Measurements from ENCODE around the gene TMEM242.
"Not testable (repeated sequence)": the region's sequence is repeated elsewhere in the genome, so short reads cannot be mapped to it uniquely, and the experiment has no call there.

TMEM242 gene

DNA sequence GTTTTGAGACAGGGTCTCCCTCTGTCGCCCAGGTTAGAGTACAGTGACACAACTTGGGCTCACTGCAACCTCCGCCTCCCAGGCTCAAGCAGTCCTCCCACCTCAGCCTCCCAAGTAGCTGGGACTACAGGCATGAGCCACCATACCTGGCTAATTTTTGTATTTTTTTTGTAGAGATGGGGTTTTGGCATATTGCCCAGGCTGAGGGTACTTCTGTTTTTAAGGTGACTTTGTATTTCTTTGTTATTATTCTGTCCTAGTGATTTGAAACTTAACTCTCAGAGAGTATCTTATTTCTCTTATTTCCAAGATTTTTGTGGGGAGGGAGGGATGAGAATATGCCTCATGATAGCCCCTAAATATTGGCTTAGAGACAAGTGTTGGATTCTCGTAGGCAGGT lies 14.0 kb upstream of the TMEM242 start:
- H3K27me3 ChIP-seq (ENCODE audit: control insufficient read depth in 1 of 2, insufficient read depth in 1 of 2, low read length in 2 of 2), result peaks cover 23 to 25% of the 10 kb centered on the region in 2 experiments
- not testable (repeated sequence) for H3K14ac ChIP-seq (ENCODE audit: low read length in 2 of 2); H3K23ac ChIP-seq (ENCODE audit: low read length in 2 of 2); H3K36me3 ChIP-seq (ENCODE audit: control insufficient read depth in 1 of 2, insufficient read depth in 2 of 2, low read depth in 1 of 2, low read length in 2 of 2); H4K91ac ChIP-seq (ENCODE audit: low read length); H3K27ac ChIP-seq (ENCODE audit: low read length, poor library complexity, severe bottlenecking); H3K9me3 ChIP-seq (ENCODE audit: control insufficient read depth, low read length); H3K4me1 ChIP-seq (ENCODE audit: control insufficient read depth, insufficient read depth, low read depth, low read length); H3K18ac ChIP-seq (ENCODE audit: low read depth in 1 of 2, low read length in 2 of 2); H4K8ac ChIP-seq (ENCODE audit: low read length); H2BK15ac ChIP-seq (ENCODE audit: low read depth, poor library complexity, severe bottlenecking); H2BK5ac ChIP-seq (ENCODE audit: low read depth, low read length, poor library complexity, severe bottlenecking); H3K4me3 ChIP-seq (ENCODE audit: insufficient read depth in 1 of 2, low read depth in 1 of 2, low read length in 2 of 2); H3K4ac ChIP-seq (ENCODE audit: low read depth in 1 of 2, low read length in 2 of 2); H3K79me1 ChIP-seq (replicated peaks; ENCODE audit: low read length, poor library complexity, severe bottlenecking); H2AFZ ChIP-seq (ENCODE audit: low read depth, low read length); H2BK120ac ChIP-seq (ENCODE audit: low read depth, low read length); H3K9ac ChIP-seq (ENCODE audit: low read length); H2BK12ac ChIP-seq (ENCODE audit: low read length in 2 of 2); DNase-seq; H2AK5ac ChIP-seq (ENCODE audit: low read length, severe bottlenecking); H3K4me2 ChIP-seq (ENCODE audit: low read length, poor library complexity, severe bottlenecking)
- 80% methylated on average over 3 of the region's 3 CpGs for WGBS

GRCh38 chr6:157335829-157336228 lies 12.5 kb upstream of the TMEM242 start:
- 77% methylated on average over 6 of the region's 6 CpGs for WGBS
- no peak for DNase-seq

DNA sequence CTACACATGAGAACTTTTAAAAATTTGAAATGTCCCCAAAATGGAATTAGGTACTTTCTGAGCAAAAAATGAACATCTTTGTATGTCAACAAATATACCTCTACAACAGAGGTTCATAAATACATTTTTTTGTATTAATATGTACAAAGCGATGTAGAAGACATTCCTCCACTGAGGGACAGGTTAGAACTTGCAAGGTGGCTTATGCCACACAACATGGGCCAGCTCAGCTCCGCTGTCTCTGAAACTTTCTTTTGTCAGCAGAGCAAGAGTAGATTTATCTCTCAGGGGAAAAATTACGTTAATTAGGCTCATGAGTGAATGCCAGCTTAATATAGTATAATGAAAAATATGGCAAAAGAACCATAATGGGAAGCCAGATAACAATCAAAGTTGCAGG lies 10.6 kb upstream of the TMEM242 start:
- Histone ChIP-seq H3K18ac (ENCODE audit: low read depth in 1 of 2, low read length in 2 of 2) (no peak overlapping the region), H3K4me1 (ENCODE audit: control insufficient read depth, insufficient read depth, low read depth, low read length) (no peaks in the 10 kb centered on the region), H3K9ac (ENCODE audit: low read length) (no peak overlapping the region), H2BK120ac (ENCODE audit: low read depth, low read length) (no peak overlapping the region), H2BK15ac (ENCODE audit: low read depth, poor library complexity, severe bottlenecking) (no peak overlapping the region), H3K9me3 (ENCODE audit: control insufficient read depth, low read length) (no peaks in the 10 kb centered on the region), H3K27ac (ENCODE audit: low read length, poor library complexity, severe bottlenecking) (no peak overlapping the region), H3K4ac (ENCODE audit: low read depth in 1 of 2, low read length in 2 of 2) (no peak overlapping the region), H4K91ac (ENCODE audit: low read length) (no peak overlapping the region), H3K27me3 (ENCODE audit: control insufficient read depth in 1 of 2, insufficient read depth in 1 of 2, low read length in 2 of 2) (peaks cover 31 to 41% of the 10 kb centered on the region in 2 experiments), H3K4me3 (ENCODE audit: insufficient read depth in 1 of 2, low read depth in 1 of 2, low read length in 2 of 2) (no peak overlapping the region), H4K8ac (ENCODE audit: low read length) (no peak overlapping the region), H2BK5ac (ENCODE audit: low read depth, low read length, poor library complexity, severe bottlenecking) (no peak overlapping the region), H2BK12ac (ENCODE audit: low read length in 2 of 2) (no peak overlapping the region), H3K14ac (ENCODE audit: low read length in 2 of 2) (no peak overlapping the region), H2AFZ (ENCODE audit: low read depth, low read length) (no peak overlapping the region), H2AK5ac (ENCODE audit: low read length, severe bottlenecking) (no peak overlapping the region), H3K79me1 (replicated peaks; ENCODE audit: low read length, poor library complexity, severe bottlenecking) (no peaks in the 10 kb centered on the region), H3K23ac (ENCODE audit: low read length in 2 of 2) (no peak overlapping the region), H3K36me3 (ENCODE audit: control insufficient read depth in 1 of 2, insufficient read depth in 2 of 2, low read depth in 1 of 2, low read length in 2 of 2) (no peaks in the 10 kb centered on the region), H3K4me2 (ENCODE audit: low read length, poor library complexity, severe bottlenecking) (no peak overlapping the region)
- DNase-seq, result no peak
- WGBS, result 76% methylated on average over 3 of the region's 3 CpGs

More at GRCh38 chr6:157335829-157336228, 12.5 kb upstream of the TMEM242 start:
- no peaks in the 10 kb centered on the region for H3K79me1 ChIP-seq (replicated peaks; ENCODE audit: low read length, poor library complexity, severe bottlenecking)
- no peaks in the 10 kb centered on the region for H3K4me1 ChIP-seq (ENCODE audit: control insufficient read depth, insufficient read depth, low read depth, low read length)
- H3K4ac ChIP-seq (ENCODE audit: low read depth in 1 of 2, low read length in 2 of 2), result no peak overlapping the region
- no peak overlapping the region for H2BK5ac ChIP-seq (ENCODE audit: low read depth, low read length, poor library complexity, severe bottlenecking)
- peaks cover 35 to 37% of the 10 kb centered on the region in 2 experiments for H3K27me3 ChIP-seq (ENCODE audit: control insufficient read depth in 1 of 2, insufficient read depth in 1 of 2, low read length in 2 of 2)
- no peak overlapping the region for H3K14ac ChIP-seq (ENCODE audit: low read length in 2 of 2)
- no peak overlapping the region for H3K18ac ChIP-seq (ENCODE audit: low read depth in 1 of 2, low read length in 2 of 2)
- no peak overlapping the region for H4K91ac ChIP-seq (ENCODE audit: low read length)
- H3K9me3 ChIP-seq (ENCODE audit: control insufficient read depth, low read length), result no peaks in the 10 kb centered on the region
- no peak overlapping the region for H2AFZ ChIP-seq (ENCODE audit: low read depth, low read length)
- no peak overlapping the region for H2BK12ac ChIP-seq (ENCODE audit: low read length in 2 of 2)
- no peak overlapping the region for H4K8ac ChIP-seq (ENCODE audit: low read length)
- no peak overlapping the region for H2BK120ac ChIP-seq (ENCODE audit: low read depth, low read length)
- no peak overlapping the region for H3K9ac ChIP-seq (ENCODE audit: low read length)
- H3K4me3 ChIP-seq (ENCODE audit: insufficient read depth in 1 of 2, low read depth in 1 of 2, low read length in 2 of 2), result no peak overlapping the region
- H2AK5ac ChIP-seq (ENCODE audit: low read length, severe bottlenecking), result no peak overlapping the region
- H3K36me3 ChIP-seq (ENCODE audit: control insufficient read depth in 1 of 2, insufficient read depth in 2 of 2, low read depth in 1 of 2, low read length in 2 of 2), result no peaks in the 10 kb centered on the region
- H3K4me2 ChIP-seq (ENCODE audit: low read length, poor library complexity, severe bottlenecking), result no peak overlapping the region
- H2BK15ac ChIP-seq (ENCODE audit: low read depth, poor library complexity, severe bottlenecking), result no peak overlapping the region
- H3K27ac ChIP-seq (ENCODE audit: low read length, poor library complexity, severe bottlenecking), result no peak overlapping the region
- H3K23ac ChIP-seq (ENCODE audit: low read length in 2 of 2), result no peak overlapping the region

- Histone ChIP-seq H3K4ac (ENCODE audit: low read depth in 1 of 2, low read length in 2 of 2) (no peak overlapping the region), H4K8ac (ENCODE audit: low read length) (no peak overlapping the region), H3K18ac (ENCODE audit: low read depth in 1 of 2, low read length in 2 of 2) (no peak overlapping the region), H4K91ac (ENCODE audit: low read length) (no peak overlapping the region), H3K4me2 (ENCODE audit: low read length, poor library complexity, severe bottlenecking) (no peak overlapping the region), H3K79me1 (replicated peaks; ENCODE audit: low read length, poor library complexity, severe bottlenecking) (no peaks in the 10 kb centered on the region), H2BK120ac (ENCODE audit: low read depth, low read length) (no peak overlapping the region), H2BK5ac (ENCODE audit: low read depth, low read length, poor library complexity, severe bottlenecking) (no peak overlapping the region), H3K9me3 (ENCODE audit: control insufficient read depth, low read length) (no peaks in the 10 kb centered on the region), H3K27ac (ENCODE audit: low read length, poor library complexity, severe bottlenecking) (no peak overlapping the region), H3K36me3 (ENCODE audit: control insufficient read depth in 1 of 2, insufficient read depth in 2 of 2, low read depth in 1 of 2, low read length in 2 of 2) (no peaks in the 10 kb centered on the region), H3K14ac (ENCODE audit: low read length in 2 of 2) (no peak overlapping the region), H2BK15ac (ENCODE audit: low read depth, poor library complexity, severe bottlenecking) (no peak overlapping the region), H2AFZ (ENCODE audit: low read depth, low read length) (no peak overlapping the region), H3K4me1 (ENCODE audit: control insufficient read depth, insufficient read depth, low read depth, low read length) (no peaks in the 10 kb centered on the region), H3K9ac (ENCODE audit: low read length) (no peak overlapping the region), H3K27me3 (ENCODE audit: control insufficient read depth in 1 of 2, insufficient read depth in 1 of 2, low read length in 2 of 2) (peaks cover 27 to 40% of the 10 kb centered on the region in 2 experiments), H3K4me3 (ENCODE audit: insufficient read depth in 1 of 2, low read depth in 1 of 2, low read length in 2 of 2) (no peak overlapping the region), H2BK12ac (ENCODE audit: low read length in 2 of 2) (no peak overlapping the region), H3K23ac (ENCODE audit: low read length in 2 of 2) (no peak overlapping the region), H2AK5ac (ENCODE audit: low read length, severe bottlenecking) (no peak overlapping the region)
- WGBS, result 95% methylated on average over 4 of the region's 4 CpGs
- DNase-seq, result no peak
Measured at GRCh38 chr6:157333537-157333936, 10.2 kb upstream of the TMEM242 start.
